BLaER1 (cell line): ENCODE results near the gene RABGEF1.
"Not testable (repeated sequence)": the region's sequence is repeated elsewhere in the genome, so short reads cannot be mapped to it uniquely, and the experiment has no call there.

Experiments used
- H3K27ac ChIP-seq: shearing (Covaris generic); formaldehyde crosslinking; 2 replicates; pipeline ENCODE4 v1.8.1; 2022
- H3K27me3 ChIP-seq: shearing (Covaris generic); formaldehyde crosslinking; 2 replicates; pipeline ENCODE4 v1.8.1; 2022
- H3K36me3 ChIP-seq: shearing (Covaris generic); formaldehyde crosslinking; 2 replicates; pipeline ENCODE4 v1.8.1; 2022
- H3K4me1 ChIP-seq: shearing (Covaris generic); formaldehyde crosslinking; 2 replicates; pipeline ENCODE4 v1.8.1; 2022
- H3K4me2 ChIP-seq: shearing (Covaris generic); formaldehyde crosslinking; 2 replicates; pipeline ENCODE4 v1.8.1; 2022
- H3K4me3 ChIP-seq: shearing (Covaris generic); formaldehyde crosslinking; 2 replicates; pipeline ENCODE4 v1.8.1; 2022
- H3K9ac ChIP-seq: shearing (Covaris generic); formaldehyde crosslinking; 2 replicates; pipeline ENCODE4 v1.8.1; 2022
- H3K9me3 ChIP-seq: shearing (Covaris generic); formaldehyde crosslinking; 2 replicates; pipeline ENCODE4 v1.8.1; 2022
- H4K20me1 ChIP-seq: shearing (Covaris generic); formaldehyde crosslinking; 2 replicates; pipeline ENCODE4 v1.8.1; 2022
- Cebpa-rat ChIP-seq: shearing (Covaris generic); IDR thresholded peaks from 2 replicates; pipeline ENCODE4 v1.8.1; 2022

The RABGEF1 gene

GRCh38 chr7:66758950-66759628 is 18.6 kb downstream of the RABGEF1 start:
- H3K27ac ChIP-seq: no peak overlapping the region
- no peak for TF ChIP-seq Cebpa-rat
- H4K20me1 ChIP-seq: peaks cover 79% of the 10 kb centered on the region
- peaks cover 13% of the 10 kb centered on the region; the same call in 1 of the 2 replicates for H3K4me1 ChIP-seq
- peaks cover 47% of the 10 kb centered on the region for H3K36me3 ChIP-seq
- peaks cover 23% of the 10 kb centered on the region for H3K9me3 ChIP-seq
- no peak overlapping the region for H3K4me3 ChIP-seq
- H3K9ac ChIP-seq: no peak overlapping the region
- no peaks in the 10 kb centered on the region for H3K27me3 ChIP-seq
- H3K4me2 ChIP-seq: no peak overlapping the region

- not testable (repeated sequence) for H3K4me3 ChIP-seq, H3K4me2 ChIP-seq, H3K27me3 ChIP-seq, H3K9ac ChIP-seq, H3K27ac ChIP-seq
- Histone ChIP-seq H3K36me3 (peaks cover 45% of the 10 kb centered on the region), H3K4me1 (peaks cover 16% of the 10 kb centered on the region; the same call in 1 of the 2 replicates), H4K20me1 (peaks cover 54% of the 10 kb centered on the region), H3K9me3 (peaks cover 23% of the 10 kb centered on the region)
Measured at GRCh38 chr7:66763183-66763582, 22.6 kb downstream of the RABGEF1 start.

GRCh38 chr7:66763633-66764355 is 23.3 kb downstream of the RABGEF1 start:
- not testable (repeated sequence) for H3K27me3 ChIP-seq, H3K4me1 ChIP-seq
- H3K9me3 ChIP-seq: peaks cover 23% of the 10 kb centered on the region

GRCh38 chr7:66764905-66765304 is 24.4 kb downstream of the RABGEF1 start:
- Histone ChIP-seq H4K20me1 (peaks cover 56% of the 10 kb centered on the region), H3K9me3 (peaks cover 23% of the 10 kb centered on the region), H3K36me3 (peaks cover 30% of the 10 kb centered on the region)
- not testable (repeated sequence) for H3K27ac ChIP-seq, H3K4me2 ChIP-seq, H3K9ac ChIP-seq, H3K27me3 ChIP-seq, H3K4me1 ChIP-seq, H3K4me3 ChIP-seq

More at GRCh38 chr7:66763633-66764355, 23.3 kb downstream of the RABGEF1 start:
- H3K36me3 ChIP-seq: peaks cover 40% of the 10 kb centered on the region
- H3K4me2 ChIP-seq, H3K27ac ChIP-seq, H3K4me3 ChIP-seq, H3K9ac ChIP-seq: not testable (repeated sequence)
- H4K20me1 ChIP-seq: peaks cover 54% of the 10 kb centered on the region

GRCh38 chr7:66765322-66766025 is 24.9 kb downstream of the RABGEF1 start:
- H3K27ac ChIP-seq, H3K4me3 ChIP-seq, H3K4me2 ChIP-seq, H3K27me3 ChIP-seq, H3K9ac ChIP-seq, H3K4me1 ChIP-seq: not testable (repeated sequence)
- Histone ChIP-seq H3K36me3 (peaks cover 34% of the 10 kb centered on the region), H3K9me3 (peaks cover 23% of the 10 kb centered on the region), H4K20me1 (peaks cover 60% of the 10 kb centered on the region)

- H3K4me3 ChIP-seq: no peak overlapping the region
- H3K36me3 ChIP-seq: peaks cover 31% of the 10 kb centered on the region
- no peak overlapping the region for H3K9ac ChIP-seq
- TF ChIP-seq Cebpa-rat: no peak
- H3K27ac ChIP-seq: no peak overlapping the region
- peaks cover 23% of the 10 kb centered on the region for H3K9me3 ChIP-seq
- 0 out of 2 replicates have a peak, but pooled peaks cover 5% of the 10 kb centered on the region for H3K4me1 ChIP-seq
- peaks cover 60% of the 10 kb centered on the region for H4K20me1 ChIP-seq
- H3K4me2 ChIP-seq: no peak overlapping the region
- H3K27me3 ChIP-seq: no peaks in the 10 kb centered on the region
Measured at GRCh38 chr7:66766041-66766440, 25.5 kb downstream of the RABGEF1 start.

- Histone ChIP-seq H3K9me3 (peaks cover 15% of the 10 kb centered on the region), H4K20me1 (peaks cover 55% of the 10 kb centered on the region), H3K36me3 (peaks cover 27% of the 10 kb centered on the region)
- not testable (repeated sequence) for H3K27me3 ChIP-seq, H3K9ac ChIP-seq, H3K27ac ChIP-seq, H3K4me2 ChIP-seq, H3K4me1 ChIP-seq, H3K4me3 ChIP-seq
Measured at GRCh38 chr7:66767486-66767885, 27.0 kb downstream of the RABGEF1 start.

GRCh38 chr7:66768865-66769832 is 28.6 kb downstream of the RABGEF1 start:
- Histone ChIP-seq H3K4me2 (no peak overlapping the region), H3K36me3 (peaks cover 31% of the 10 kb centered on the region), H4K20me1 (peaks cover 58% of the 10 kb centered on the region), H3K27ac (no peak overlapping the region), H3K4me3 (no peak overlapping the region), H3K27me3 (no peaks in the 10 kb centered on the region), H3K9ac (no peak overlapping the region), H3K4me1 (0 out of 2 replicates have a peak, but pooled peaks cover 5% of the 10 kb centered on the region), H3K9me3 (no peaks in the 10 kb centered on the region)
- no peak for TF ChIP-seq Cebpa-rat

GRCh38 chr7:66769833-66770512 is 29.4 kb downstream of the RABGEF1 start:
- Histone ChIP-seq H3K4me1 (0 out of 2 replicates have a peak, but pooled peaks cover 5% of the 10 kb centered on the region), H3K4me2 (no peak overlapping the region), H3K9ac (no peak overlapping the region), H3K27ac (no peak overlapping the region), H3K36me3 (peaks cover 40% of the 10 kb centered on the region), H3K27me3 (no peaks in the 10 kb centered on the region), H3K4me3 (no peak overlapping the region), H3K9me3 (no peaks in the 10 kb centered on the region), H4K20me1 (peaks cover 58% of the 10 kb centered on the region)
- TF ChIP-seq Cebpa-rat: no peak
